Activated CD4-positive, CD25-positive, alpha-beta regulatory T cell treated with anti-CD3 and anti-CD28 coated beads, Interleukin-2, amount 50 U/mL, for 16 hours (primary cell): Measurements from ENCODE around the gene ADAMTS17.

ENCODE experiments used
- DNase-seq: peaks from one replicate; pipeline ENCODE4 v3.0.0-alpha.2; 2020; ENCODE audit warnings: low read depth, low spot score

ADAMTS17 gene

DNA sequence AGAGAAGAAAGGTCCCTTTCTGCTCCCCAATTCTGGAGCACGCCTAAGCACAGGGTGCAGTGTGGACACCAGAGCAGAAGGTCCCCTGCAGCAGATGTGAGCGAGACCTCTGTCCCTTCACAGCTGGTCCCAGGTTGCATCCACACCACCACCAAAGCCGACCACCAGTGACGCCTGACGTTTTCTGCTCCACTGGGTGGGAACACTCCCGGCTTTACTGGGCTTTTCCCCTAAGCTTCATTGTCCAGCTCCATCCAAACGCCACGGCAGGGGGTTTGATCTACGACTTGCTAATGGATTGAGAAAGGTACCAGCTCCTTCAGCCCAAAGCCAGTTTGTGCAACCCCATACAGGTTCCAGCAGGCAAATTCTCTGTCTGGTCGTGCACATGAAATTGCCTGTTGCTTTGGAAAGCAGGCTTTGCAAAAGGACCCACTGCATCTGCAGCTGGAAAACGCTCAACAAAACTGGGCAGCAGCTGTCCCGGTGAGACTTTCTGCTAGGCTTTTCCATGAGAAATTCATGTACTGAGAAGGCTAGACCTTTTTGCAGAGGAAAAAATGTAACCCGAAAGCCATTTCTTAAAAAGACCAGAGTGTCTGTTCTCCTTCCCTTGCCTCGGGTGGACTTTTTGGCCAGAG is 31.1 kb downstream of the ADAMTS17 start:
- no peak for DNase-seq

DNA sequence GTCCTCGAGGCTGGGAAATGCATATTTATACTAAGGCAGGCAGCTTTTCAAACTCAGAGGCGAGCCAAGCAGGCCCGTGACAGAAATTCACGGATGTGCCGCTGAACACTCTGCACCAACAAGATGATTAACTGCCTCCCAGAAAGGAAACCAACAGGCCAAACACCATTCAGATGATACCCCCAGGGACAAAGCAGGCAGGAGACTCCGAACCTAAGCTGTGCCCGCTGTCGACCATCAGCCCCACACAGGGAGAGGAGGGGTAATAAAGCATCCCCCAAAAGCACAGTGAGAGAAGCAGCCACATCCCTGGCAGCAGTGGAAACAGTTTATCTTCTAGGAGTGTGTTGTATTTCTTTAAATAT is 31.8 kb downstream of the ADAMTS17 start:
- no peak for DNase-seq

DNA sequence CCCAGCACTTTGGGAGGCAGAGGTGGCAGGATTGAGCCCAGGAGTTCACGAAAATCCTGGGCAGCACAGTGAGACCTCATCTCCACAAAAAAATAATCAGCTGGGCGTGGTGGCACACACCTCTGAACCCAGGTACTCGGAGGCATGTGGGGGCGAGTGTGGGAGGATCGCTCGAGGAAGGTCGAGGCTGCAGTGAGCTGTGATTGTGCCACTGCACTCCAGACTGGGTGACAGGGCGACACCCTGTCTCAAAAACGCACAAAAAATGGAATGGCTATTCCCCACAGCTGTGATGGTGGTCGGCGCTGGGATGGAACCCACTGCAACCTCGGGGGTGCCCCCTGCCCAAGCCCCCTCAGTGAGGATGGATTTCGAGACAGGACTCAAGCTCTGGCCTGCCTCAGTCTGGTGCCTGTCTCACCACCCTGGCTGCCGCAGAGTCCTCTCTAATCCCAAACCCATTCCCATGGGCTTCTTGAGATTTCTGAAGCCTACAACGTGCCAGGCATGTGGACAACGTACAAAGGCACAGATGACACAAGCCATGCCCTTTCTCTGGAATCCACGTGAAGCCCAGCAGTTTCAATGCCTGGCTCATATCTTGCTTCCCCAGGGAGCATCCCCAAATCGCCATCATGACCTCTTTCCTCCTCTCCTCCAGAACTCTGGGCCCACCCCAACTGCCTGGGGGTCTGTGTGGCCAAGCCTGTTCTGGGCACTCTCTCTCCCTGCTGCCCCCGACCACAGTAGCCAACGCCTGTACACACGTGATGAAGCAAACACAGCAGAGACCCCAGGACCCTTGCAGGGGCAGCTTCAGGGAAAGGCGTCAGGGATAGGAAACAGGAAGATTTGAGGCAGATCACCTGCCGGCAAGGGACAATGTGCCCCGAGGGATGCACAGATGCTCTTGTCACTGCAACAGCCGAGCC is 32.4 kb downstream of the ADAMTS17 start:
- DNase-seq: no peak

DNA sequence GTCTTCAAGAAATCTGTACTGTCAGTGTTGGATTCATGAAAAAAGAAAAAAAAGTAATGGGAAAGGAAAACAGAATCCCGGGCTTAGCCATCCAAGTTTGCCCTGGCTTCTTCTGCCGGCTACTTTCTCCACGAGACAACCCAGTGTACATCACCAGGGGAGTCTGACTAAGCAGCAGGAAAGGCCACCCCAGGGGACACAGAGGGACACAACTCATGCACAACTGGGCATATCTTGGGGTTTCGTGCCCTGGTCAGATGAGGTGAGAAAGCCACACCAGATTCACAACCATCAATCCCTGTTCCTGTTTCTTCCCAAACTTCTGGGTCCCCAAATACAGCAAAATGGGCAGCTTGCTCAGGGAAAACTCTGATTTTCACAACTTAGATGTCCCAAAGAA is 33.2 kb downstream of the ADAMTS17 start:
- DNase-seq: no peak

DNA sequence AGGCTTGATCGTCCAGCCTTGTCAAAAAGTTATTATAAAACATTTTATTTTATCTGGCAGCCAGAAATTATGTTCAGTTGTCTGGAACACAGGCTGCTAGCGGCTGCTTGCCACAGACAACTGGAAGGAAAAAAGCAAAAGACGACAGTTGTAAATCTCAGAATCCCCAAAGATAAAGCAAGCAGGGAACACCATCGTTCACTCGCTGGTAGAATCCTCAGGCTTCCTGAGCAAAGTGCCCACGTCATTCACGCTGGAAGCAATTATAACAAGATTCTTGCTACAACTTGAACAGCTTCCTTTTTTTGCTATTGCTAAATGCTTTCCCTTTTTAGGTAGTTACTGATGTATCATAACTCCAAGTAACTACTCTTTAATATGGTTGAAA is 33.6 kb downstream of the ADAMTS17 start:
- DNase-seq: no peak

DNA sequence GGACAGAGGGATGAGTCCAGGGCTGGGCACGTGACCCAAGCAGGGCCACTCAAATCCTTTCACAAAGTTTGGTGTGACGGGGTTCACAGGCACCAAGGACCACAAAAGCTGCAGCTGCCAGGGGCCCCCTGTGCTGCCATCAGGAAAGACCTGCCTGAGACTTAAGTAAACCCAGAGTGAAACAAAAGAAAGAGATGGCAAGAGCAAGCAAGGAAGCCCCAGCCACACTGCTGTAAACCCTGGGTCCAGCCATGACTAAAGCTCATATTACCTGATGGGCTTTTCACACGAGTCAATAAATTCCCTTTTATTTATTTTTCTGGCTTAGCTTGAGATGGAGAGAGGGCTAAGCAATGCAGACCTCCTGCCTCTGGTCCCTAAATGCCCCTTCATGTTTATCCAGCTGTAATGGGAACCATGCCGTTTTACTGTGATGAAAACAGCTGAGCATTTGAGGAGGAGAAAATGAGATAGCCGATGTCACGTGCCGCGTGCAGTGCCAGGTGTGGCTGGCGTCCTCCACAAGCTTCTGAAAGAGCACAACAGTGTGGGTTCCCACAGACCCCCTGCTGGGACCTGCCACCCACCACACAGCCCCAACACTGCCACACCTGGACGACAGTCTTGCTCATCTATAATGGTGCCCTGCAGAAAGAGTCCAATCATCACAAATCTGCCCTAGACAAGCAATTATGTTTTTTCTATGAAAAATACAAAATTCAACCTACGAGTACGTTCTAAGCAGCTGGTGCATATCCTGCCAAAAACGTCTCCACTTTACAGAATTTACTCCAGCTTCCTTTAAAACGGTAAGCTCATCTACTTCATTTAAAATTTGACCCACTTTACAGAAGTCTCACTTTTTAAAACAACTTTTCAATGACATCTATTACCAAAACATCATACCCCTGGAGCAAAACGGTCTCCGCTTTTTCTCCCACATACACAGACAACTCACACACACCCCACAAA is 34.2 kb downstream of the ADAMTS17 start:
- no peak for DNase-seq

DNA sequence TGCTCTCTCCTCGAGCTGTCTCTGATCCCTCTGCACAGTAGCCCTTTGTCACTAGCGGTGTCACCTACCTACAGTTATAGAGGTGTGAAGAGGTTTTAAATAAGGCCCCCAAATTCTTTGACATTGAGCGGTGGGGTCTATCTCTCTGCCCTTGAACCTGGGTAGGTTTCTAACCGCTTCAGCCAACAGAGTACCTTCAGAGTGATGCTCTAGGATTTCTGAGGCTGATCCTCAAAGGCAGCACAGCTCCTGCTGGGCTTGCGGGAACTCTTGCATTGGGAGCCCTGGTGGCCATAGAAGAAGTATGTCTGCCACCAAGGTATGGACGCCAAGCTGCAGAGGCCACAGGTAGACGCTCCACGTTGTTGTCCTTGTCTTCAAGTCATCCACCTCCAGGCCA is 35.7 kb downstream of the ADAMTS17 start:
- no peak for DNase-seq

DNA sequence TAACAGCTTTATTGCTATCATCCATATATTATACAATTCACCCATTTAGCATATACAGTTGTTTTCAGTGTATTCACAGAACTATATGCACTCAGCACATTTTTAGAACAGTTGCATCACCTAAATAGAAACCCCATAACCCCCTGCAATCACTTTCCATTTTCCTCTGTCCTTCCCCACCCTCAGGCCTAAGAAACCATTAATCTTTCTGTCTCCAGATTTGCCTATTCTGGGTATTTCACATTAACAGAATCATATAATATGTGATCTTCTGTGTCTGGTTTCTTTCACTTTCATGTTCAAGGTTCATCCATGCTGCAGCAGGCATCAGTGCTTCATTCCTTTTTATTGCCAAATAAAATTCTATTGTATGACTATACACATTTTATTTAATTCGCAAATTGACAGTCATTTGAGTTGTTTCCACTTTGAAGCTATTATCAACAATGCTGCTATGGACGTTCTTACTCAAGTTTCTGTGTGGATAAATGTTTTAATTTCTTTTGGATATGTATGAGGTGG is 39.8 kb downstream of the ADAMTS17 start:
- DNase-seq: no peak

DNA sequence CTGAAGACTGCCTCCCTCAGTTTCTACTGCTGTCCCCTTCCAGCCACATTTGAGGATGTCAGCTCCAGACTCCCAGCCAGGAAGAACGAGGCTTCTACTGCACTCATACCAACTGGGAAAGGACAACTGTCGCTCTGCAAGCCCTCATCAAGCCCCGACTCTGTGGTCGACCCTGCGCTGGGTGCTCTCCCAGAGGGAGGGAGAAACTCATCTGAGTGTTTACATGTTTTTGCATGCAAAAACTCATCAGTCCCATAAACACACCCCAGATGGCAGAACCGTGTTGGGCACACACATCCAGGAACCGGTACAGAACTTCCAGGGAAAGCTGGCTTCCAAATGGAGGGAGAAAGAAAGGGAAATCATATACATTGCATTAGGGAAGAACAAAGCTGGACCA is 43.5 kb downstream of the ADAMTS17 start:
- DNase-seq: no peak

DNA sequence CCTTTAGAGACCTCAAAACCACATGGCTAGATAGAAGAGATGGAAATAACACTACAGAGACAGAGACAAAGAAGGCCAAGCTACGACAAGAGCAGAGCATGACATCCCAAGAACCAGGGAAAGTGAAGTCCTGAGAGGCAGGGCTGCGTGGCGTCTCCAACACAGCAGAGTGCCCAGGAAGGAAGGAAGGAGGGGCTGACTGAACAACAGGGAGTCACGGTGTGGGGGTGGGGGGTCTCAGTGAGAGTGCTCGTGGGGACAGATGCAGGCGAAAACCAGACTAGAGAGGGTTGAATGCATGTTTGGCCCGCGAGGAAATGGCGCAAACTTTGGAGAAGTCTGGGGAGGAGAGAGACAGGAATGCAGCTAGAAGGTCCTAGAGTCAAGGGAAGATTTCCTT is 44.0 kb downstream of the ADAMTS17 start:
- no peak for DNase-seq

DNA sequence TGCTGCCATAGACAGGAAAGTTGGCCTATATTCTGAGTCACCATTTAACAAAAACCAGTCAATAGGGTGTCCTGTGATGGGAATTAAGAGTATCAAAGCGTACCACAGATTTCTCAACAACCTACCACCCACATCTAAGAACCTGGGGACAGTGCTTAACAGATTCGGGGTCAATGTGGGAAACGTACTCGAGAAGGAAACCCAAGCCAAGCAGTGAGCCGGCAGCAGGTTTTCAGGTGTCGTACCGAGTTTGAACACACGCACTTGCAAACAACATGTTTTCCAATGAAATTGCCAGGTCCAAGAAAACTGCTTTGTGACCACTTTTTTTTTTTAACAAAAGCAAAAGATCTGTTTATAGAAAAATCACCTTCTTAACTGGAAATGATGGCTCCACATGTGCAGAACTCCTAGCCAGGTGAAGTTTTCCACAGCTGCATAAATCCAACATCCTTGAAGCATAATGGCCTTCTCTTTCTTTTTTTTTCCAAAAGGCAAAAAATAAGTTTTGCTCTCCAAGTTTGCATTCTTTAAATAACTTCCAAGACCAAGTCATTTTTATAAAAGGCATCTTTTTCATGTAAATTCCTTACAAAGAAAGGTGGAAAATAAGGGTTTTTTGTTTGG is 45.7 kb downstream of the ADAMTS17 start:
- no peak for DNase-seq

DNA sequence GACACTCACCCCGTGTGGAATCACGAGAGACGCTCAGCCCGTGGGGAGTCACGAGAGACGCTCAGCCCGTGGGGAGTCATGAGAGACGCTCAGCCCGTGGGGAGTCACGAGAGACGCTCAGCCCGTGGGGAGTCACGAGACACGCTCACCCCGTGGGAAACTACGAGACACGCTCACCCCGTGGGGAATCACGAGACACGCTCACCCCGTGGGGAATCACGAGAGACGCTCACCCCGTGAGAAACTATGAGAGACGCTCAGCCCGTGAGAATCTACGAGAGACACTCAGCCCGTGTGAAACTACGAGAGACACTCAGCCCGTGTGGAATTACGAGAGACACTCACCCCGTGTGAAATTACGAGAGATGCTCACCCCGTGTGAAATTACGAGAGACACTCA is 49.8 kb downstream of the ADAMTS17 start:
- no peak for DNase-seq

DNA sequence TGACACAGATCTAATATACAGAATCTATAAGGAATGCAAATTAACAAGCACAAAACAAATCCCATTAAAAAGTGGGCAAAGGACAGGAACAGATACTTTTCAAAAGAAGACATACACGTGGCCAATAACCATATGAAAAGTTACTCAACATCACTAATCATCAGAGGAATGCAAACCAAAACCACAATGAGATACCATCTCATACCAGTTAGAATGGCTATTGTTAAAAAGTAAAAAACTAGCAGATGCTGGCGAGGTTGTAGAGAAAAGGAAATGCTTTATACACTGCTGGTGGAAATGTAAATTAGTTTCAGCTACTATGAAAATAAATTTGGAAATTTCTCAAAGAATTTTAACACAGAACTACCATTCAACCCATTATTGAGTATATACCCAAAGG is 50.7 kb downstream of the ADAMTS17 start:
- no peak for DNase-seq

DNA sequence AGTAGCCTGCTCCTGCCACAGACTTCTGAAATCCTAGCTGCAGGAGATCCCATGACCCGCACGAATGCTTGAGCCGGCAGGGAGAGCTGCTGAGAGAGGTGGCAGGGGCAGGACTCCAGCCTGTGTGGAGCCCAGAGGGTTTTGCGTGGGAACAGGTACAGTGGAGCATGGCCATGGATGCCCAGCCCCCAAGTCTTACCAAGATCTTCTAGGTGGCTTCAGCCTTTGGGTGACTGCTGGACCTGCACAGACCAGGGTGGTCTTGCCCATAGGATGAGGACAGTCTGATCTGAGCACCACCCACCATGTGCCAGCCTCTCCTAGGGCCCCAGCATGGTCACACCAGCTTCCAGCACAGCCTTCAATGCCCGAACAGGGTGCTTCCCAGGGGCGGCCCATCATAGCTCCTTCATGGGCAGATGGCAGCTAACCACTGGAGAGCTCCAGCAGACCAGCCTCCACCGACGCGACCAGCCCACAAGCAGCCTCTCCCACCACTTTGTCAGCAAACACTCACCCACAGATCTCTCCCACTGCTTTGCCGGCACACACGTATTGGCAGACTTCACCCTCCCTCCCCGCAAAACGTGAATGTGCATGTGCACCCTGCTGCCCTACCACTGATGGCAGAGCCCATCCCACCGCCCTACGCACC is 56.0 kb downstream of the ADAMTS17 start:
- no peak for DNase-seq

DNA sequence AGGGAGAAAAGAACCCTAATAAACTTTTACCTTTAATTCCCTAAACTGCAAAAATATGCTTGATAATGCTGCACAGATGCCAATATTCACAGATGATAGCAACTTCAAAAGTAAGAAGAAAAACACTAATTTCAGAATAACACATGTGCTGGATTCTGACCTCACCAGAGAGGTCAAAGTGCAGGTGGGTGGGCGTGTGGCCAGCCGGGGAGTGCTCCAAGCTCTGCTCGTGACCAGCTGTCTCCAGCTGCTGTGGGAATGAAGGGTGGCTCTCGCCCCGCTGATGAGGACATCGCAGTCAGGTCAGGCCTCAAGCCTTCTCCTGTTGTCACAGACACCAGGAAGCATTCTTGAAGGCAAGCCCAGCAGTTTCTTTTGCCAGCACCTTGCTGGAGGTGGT is 57.1 kb downstream of the ADAMTS17 start:
- DNase-seq: no peak

DNA sequence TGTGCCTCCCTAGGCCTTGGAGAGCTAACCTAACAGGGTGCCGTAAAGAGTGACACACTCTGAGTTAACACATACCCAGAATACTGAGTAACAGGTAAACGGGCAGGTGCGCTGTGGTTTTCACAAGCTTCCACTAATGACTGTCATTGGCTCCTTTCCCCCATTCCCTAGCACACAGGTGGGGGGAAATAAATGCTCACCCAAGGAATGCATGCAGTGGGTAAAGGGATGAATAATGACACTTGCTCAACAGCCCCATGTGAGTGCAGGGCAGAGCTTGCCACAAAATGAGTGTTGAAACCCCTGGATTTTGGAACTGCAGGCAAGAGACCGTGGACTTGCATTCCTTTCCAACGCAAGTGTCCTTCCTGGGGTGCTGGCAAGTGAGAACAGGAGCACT is 57.6 kb downstream of the ADAMTS17 start:
- no peak for DNase-seq

DNA sequence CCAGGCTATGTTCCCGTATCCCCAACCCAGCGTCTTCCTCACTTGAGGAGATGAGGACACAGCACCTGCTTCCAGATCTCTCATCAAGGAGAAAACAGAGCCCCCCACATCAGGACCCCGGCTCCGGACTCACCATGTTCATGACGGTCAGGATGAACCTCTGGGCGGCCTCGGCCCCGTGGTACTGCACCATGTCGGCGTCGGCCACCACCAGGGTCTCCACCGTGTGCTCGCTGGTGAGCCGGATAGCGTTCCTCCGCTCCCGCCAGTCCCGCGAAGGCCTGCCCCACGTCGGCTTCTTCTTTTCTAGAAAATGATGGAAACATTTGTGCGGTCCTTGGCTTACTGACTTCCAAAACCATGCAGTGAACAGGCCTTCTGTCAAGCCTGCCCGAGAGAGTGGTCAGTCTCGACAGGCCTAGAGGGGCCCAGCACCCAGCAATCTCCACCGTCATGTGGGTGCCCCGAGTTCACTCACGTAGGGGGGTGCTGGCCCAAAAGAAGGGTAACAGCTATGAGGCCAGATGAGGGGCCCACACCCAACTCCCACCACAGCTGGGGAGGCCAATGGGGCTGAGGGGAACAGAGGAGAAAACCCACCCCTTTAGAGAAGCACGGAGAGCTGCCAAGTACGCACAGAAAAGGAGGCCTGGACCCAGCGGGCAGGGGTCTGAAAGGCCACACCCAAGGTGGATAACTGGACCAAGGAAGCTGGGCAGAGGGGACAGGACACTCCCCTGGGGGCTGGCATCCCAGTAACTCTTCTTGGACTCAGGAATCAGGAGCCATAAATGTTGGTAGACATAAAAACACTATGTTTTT is 60.5 kb downstream of the ADAMTS17 start:
- DNase-seq: no peak

DNA sequence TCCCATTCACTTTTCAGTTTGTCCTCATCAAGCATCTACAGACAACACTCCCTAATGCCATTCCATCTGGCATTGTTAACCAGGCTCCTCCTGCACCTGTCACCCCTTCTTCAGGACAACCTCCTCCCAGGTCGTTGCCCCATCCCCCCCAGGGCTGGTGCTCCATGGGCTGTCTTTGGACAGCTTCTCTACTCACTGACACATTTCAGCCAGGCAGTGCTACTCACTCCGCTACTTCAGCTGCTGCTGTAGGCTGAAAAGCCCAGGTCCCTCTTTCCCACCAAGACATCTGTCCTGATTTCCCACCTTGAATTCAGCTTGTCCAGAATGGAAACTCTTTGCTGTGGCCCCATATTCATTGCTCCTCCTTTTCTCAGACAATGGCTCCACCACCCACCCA is 61.9 kb downstream of the ADAMTS17 start:
- DNase-seq: no peak

DNA sequence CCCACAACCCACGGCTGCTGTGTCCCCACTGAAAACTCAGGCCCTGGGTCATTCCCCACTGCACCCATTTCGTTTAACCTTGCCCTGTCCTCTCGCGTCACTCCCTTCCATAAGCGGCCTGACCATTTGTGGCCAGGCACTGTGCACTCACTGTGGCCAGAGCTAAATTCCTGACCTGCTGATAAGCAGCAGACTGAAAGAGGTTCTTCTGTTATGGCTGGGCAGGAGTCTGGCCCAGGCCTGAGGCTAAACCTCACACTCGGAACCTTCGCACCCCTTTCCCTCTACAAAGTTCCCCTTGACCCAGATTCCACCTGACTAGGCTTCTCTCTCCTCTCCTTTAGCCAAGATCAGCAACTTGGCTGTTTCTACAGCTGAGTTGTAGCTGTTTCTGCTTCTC is 62.3 kb downstream of the ADAMTS17 start:
- DNase-seq: no peak
